Left lung (tissue), 10 donors: ENCODE data around the gene FKBP5. TPM values are rescaled to one million over a fixed set of nuclear protein-coding genes. Genes with fewer than 3 reads are reported as not detected.

Source experiments
- ATAC-seq: fragments of 200-7000 bp; cut with Tn5 transposase; one replicate; pipeline ENCODE4 v1.9.1; 2020; ENCODE audit warnings: moderate library complexity
- DNase-seq, 4 donors: peaks; one replicate each; pipeline ENCODE4 v3.0.0-alpha.2; 2013 to 2020
- H3K27ac ChIP-seq, 2 donors: fragments of 200-600 bp; sonication (generic) in 1 of 2; one replicate each; pipeline versions ENCODE4 v1.5.0 to v1.8.0; 2020 to 2021
- H3K27me3 ChIP-seq, 2 donors: fragments of 200-600 bp; sonication (generic) in 1 of 2; one replicate each; pipeline versions ENCODE4 v1.5.0 to v1.8.0; 2020 to 2021
- H3K36me3 ChIP-seq, 2 donors: fragments of 200-600 bp; sonication (generic) in 1 of 2; one replicate each; pipeline versions ENCODE4 v1.5.0 to v1.8.0; 2020 to 2021
- H3K4me1 ChIP-seq, 2 donors: fragments of 200-600 bp; one replicate each; pipeline ENCODE4 v1.8.0; 2021
- H3K4me3 ChIP-seq, 2 donors: fragments of 200-600 bp; sonication (generic) in 1 of 2; one replicate each; pipeline versions ENCODE4 v1.5.0 to v1.8.0; 2020 to 2021; ENCODE audit warnings: mild to moderate bottlenecking in 1 of 2
- H3K9me3 ChIP-seq, 2 donors: fragments of 200-600 bp; sonication (generic) in 1 of 2; one replicate each; pipeline versions ENCODE4 v1.5.0 to v1.8.0; 2020 to 2021
- CTCF ChIP-seq, 2 donors: fragments of 200-600 bp; sonication (generic) in 1 of 2; IDR thresholded peaks; one replicate each; pipeline versions ENCODE4 v1.5.0 to v1.8.0; 2021; ENCODE audit warnings: antibody characterized with exemption in 2 of 2
- intact Hi-C, 2 donors: fragments of 100-400 bp; cut with DNase I; formaldehyde crosslinking; loops; one replicate each; pipeline versions ENCODE4 v1.11.2 to v1.14.2; 2022
- polyA plus RNA-seq, 6 donors: library from polyadenylated mRNA; unstranded; fragments of 120-200 nt; gene quantifications; one replicate each; pipeline ENCODE4 v1.2.1, GENCODE V29; 2013; ENCODE audit not compliant: insufficient read length in 6 of 6
- total RNA-seq, 2 donors: library from RNA; stranded (reverse); fragmentation: NEBNext Ultra II Directional; extraction: Animal tissue kit (Norgen Biotek cat#: 25700); gene quantifications; one replicate each; pipeline ENCODE4 v1.2.1, GENCODE V29; 2021
- donor health status: DM: no; HTN: yes; CAD: no.
- donor health status: DM: no; HTN: no; CAD: no.

FKBP5 gene
- total and polyA plus RNA-seq, 8 donors, result 15.6 to 139 (median 18.8) TPM

- Histone ChIP-seq H3K27me3 (no peaks in the 10 kb centered on the region), H3K36me3 (no peaks in the 10 kb centered on the region), H3K9me3 (no peaks in the 10 kb centered on the region), H3K4me3 (peak overlapping the region; percentile 38 to 49), H3K27ac (peak overlapping the region; percentile 98 to 99), H3K4me1 (peaks cover 53 to 92% of the 10 kb centered on the region in 2 donors)
- peak; percentile 65 for ATAC-seq
- intact Hi-C loops, result loop anchor here in 1 of 2 donors (5.0 kb wide), 1 partner anchor 41 kb away; the partner anchor contains the start of gene FKBP5
- peak; percentile 80 to 99 (median 94) for DNase-seq
- no peak for TF ChIP-seq CTCF (IDR thresholded peaks at IDR 0.05)
Measured at GRCh38 chr6:35727935-35728682, 39.4 kb upstream of the FKBP5 start.

GRCh38 chr6:35727231-35727934, 38.7 kb upstream of the FKBP5 start:
- Histone ChIP-seq H3K4me3 (peak overlapping the region; percentile 38 to 49), H3K27me3 (no peaks in the 10 kb centered on the region), H3K27ac (peak overlapping the region; percentile 98 to 99), H3K4me1 (peaks cover 49 to 90% of the 10 kb centered on the region in 2 donors), H3K9me3 (no peaks in the 10 kb centered on the region), H3K36me3 (no peaks in the 10 kb centered on the region)
- ATAC-seq (peak; percentile 26), DNase-seq (peak in 3 of 4 donors; percentile 68 to 81 (median 80))
- intact Hi-C loops, result loop anchor here in 1 of 2 donors (5.0 kb wide), 1 partner anchor 40 kb away; the partner anchor contains the start of gene FKBP5
- no peak for TF ChIP-seq CTCF (IDR thresholded peaks at IDR 0.05)

GRCh38 chr6:35725721-35726438, 37.2 kb upstream of the FKBP5 start:
- H3K27me3 ChIP-seq, result no peaks in the 10 kb centered on the region
- ATAC-seq (peak; percentile 40), DNase-seq (peak in 2 of 4 donors; percentile 80 to 85)
- intact Hi-C loops, result loop anchor here in 1 of 2 donors (5.0 kb wide), 1 partner anchor 39 kb away; the partner anchor contains the start of gene FKBP5
- peaks cover 51 to 97% of the 10 kb centered on the region in 2 donors for H3K4me1 ChIP-seq
- H3K4me3 ChIP-seq, result peak overlapping the region in 1 of 2 donors; percentile 16
- no peak for TF ChIP-seq CTCF (IDR thresholded peaks at IDR 0.05)
- peak overlapping the region; percentile 98 to 99 for H3K27ac ChIP-seq
- H3K9me3 ChIP-seq, result no peaks in the 10 kb centered on the region
- H3K36me3 ChIP-seq, result no peaks in the 10 kb centered on the region

- no peaks in the 10 kb centered on the region for H3K36me3 ChIP-seq
- ATAC-seq (no peak), DNase-seq (no peak)
- H3K4me3 ChIP-seq, result no peak overlapping the region
- H3K27ac ChIP-seq, result peak overlapping the region; percentile 98 to 99
- H3K27me3 ChIP-seq, result no peaks in the 10 kb centered on the region
- intact Hi-C loops, result loop anchor here in 1 of 2 donors (5.0 kb wide), 1 partner anchor 38 kb away; the partner anchor contains the start of gene FKBP5
- TF ChIP-seq CTCF (IDR thresholded peaks at IDR 0.05), result no peak
- H3K4me1 ChIP-seq, result peaks cover 56 to 97% of the 10 kb centered on the region in 2 donors
- H3K9me3 ChIP-seq, result no peaks in the 10 kb centered on the region
Measured at GRCh38 chr6:35725081-35725708, 36.5 kb upstream of the FKBP5 start.
